Activated naive CD8-positive, alpha-beta T cell treated with anti-CD3 and anti-CD28 coated beads, Interleukin-2, amount 50 U/mL, for 24 hours (primary cell): ENCODE results near the gene TAF3.

Experiments
- ATAC-seq: fragments of 150-1000 bp; cut with Tn5 transposase; one replicate; pipeline ENCODE4 v1.10.0; 2021
- DNase-seq: peaks from one replicate; pipeline ENCODE4 v3.0.0; 2021
- H3K27ac Mint-ChIP-seq: one replicate; pipeline ENCODE4 v1.8.0; 2021; ENCODE audit warnings: mild to moderate bottlenecking, mixed read lengths
- H3K27me3 Mint-ChIP-seq: one replicate; pipeline ENCODE4 v1.8.0; 2021; ENCODE audit warnings: mixed read lengths
- H3K36me3 Mint-ChIP-seq: one replicate; pipeline ENCODE4 v1.8.0; 2021; ENCODE audit warnings: low read depth, mixed read lengths
- H3K4me1 Mint-ChIP-seq: one replicate; pipeline ENCODE4 v1.8.0; 2021; ENCODE audit warnings: mixed read lengths
- H3K4me3 Mint-ChIP-seq: one replicate; pipeline ENCODE4 v1.8.0; 2021; ENCODE audit warnings: mild to moderate bottlenecking, moderate library complexity, mixed read lengths
- H3K9me3 Mint-ChIP-seq: one replicate; pipeline ENCODE4 v1.8.0; 2021; ENCODE audit warnings: mixed read lengths

TAF3 gene

GRCh38 chr10:7832060-7832459, 13.8 kb downstream of the TAF3 start:
- Mint-ChIP-seq H3K4me3 (no peak overlapping the region), H3K9me3 (no peaks in the 10 kb centered on the region), H3K27ac (no peak overlapping the region), H3K27me3 (no peaks in the 10 kb centered on the region), H3K36me3 (peaks cover 31% of the 10 kb centered on the region), H3K4me1 (peaks cover 25% of the 10 kb centered on the region)
- no peak for DNase-seq
- no peak for ATAC-seq

- H3K9me3 Mint-ChIP-seq, result no peaks in the 10 kb centered on the region
- DNase-seq (no peak), ATAC-seq (no peak)
- H3K27me3 Mint-ChIP-seq, result no peaks in the 10 kb centered on the region
- H3K4me1 Mint-ChIP-seq, result peaks cover 21% of the 10 kb centered on the region
- no peak overlapping the region for H3K4me3 Mint-ChIP-seq
- H3K27ac Mint-ChIP-seq, result no peak overlapping the region
- peaks cover 31% of the 10 kb centered on the region for H3K36me3 Mint-ChIP-seq
Observed at GRCh38 chr10:7833210-7833609, 14.9 kb downstream of the TAF3 start.

DNA sequence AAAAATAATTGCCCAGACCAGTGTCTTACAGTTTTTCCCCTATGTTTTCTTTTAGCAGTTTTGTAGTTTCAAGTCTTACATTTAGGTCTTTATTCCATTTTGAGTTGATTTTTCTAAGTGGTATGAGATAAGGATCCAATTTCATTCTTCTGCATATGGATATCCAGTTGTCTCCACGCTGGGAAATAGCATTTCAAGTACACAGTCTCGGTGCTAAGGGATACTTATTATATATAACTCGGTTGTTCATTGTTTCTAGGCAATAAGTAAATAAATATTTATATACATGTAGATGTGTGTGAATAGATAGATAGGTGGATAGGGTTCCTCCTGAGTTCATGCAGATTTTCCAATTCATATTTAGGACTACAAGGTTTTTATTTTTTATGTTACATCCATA, 16.0 kb downstream of the TAF3 start:
- no peak overlapping the region for H3K4me3 Mint-ChIP-seq
- no peaks in the 10 kb centered on the region for H3K27me3 Mint-ChIP-seq
- no peaks in the 10 kb centered on the region for H3K9me3 Mint-ChIP-seq
- peaks cover 29% of the 10 kb centered on the region for H3K36me3 Mint-ChIP-seq
- H3K4me1 Mint-ChIP-seq, result peaks cover 20% of the 10 kb centered on the region
- no peak overlapping the region for H3K27ac Mint-ChIP-seq
- ATAC-seq (no peak), DNase-seq (no peak)

GRCh38 chr10:7836571-7836970, 18.3 kb downstream of the TAF3 start:
- DNase-seq (no peak), ATAC-seq (no peak)
- Mint-ChIP-seq H3K9me3 (no peaks in the 10 kb centered on the region), H3K27ac (no peak overlapping the region), H3K27me3 (no peaks in the 10 kb centered on the region), H3K36me3 (peaks cover 29% of the 10 kb centered on the region), H3K4me3 (no peak overlapping the region), H3K4me1 (peaks cover 12% of the 10 kb centered on the region)

DNA sequence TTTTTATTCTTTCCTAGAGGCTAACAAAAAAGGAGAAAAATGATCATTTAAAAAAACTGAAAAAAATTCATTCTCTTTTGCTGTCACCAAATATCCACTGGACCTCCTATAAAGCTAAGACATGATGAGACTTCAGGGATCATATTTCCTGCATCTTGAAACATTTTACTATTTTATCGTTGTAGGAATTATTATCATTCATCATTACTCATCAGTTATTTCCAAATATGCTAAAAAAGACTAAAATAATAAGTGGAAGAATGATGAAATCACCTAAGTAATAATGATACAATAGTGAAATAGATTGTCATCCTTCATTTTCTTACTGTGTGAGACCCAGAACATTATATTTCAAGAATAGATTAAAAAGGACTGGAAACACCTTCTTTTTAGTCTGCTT, 28.3 kb downstream of the TAF3 start:
- DNase-seq, result no peak
- H3K4me3 Mint-ChIP-seq, result no peak overlapping the region
- H3K9me3 Mint-ChIP-seq, result no peaks in the 10 kb centered on the region
- H3K27ac Mint-ChIP-seq, result no peak overlapping the region
- ATAC-seq, result no peak
- H3K4me1 Mint-ChIP-seq, result peaks cover 2% of the 10 kb centered on the region
- no peaks in the 10 kb centered on the region for H3K27me3 Mint-ChIP-seq
- H3K36me3 Mint-ChIP-seq, result peaks cover 12% of the 10 kb centered on the region

DNA sequence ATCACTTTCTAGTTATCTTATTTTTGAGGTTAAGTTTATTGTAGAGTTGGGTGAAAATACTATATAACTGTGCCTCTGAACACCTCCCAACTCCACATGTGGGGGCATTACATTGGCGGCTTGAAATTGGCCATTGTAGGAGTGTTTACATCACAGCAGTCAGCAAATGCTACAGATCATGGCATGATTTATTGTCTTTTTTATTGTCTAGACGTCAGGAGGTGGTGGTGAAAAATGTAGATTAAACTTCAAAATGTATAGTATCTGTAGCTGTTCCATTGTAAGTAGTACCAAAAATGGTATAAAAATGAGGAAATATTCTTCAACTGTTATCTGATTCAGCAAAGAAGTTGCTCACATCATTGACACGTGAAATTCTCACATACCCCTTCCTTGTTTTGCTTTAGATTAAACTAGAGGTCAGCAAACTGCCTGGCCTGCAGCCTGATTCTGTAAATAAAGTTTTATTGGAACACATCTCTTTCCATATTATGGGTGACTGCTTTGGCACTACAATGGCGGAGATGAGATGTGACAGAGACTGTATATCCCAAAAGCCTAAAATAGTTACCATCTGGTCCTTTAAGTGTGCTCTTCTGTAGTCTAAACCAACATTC, 35.0 kb downstream of the TAF3 start:
- no peaks in the 10 kb centered on the region for H3K27me3 Mint-ChIP-seq
- ATAC-seq (no peak), DNase-seq (no peak)
- peaks cover 15% of the 10 kb centered on the region for H3K36me3 Mint-ChIP-seq
- peaks cover 2% of the 10 kb centered on the region for H3K9me3 Mint-ChIP-seq
- peaks cover 10% of the 10 kb centered on the region for H3K4me1 Mint-ChIP-seq
- no peak overlapping the region for H3K27ac Mint-ChIP-seq
- no peak overlapping the region for H3K4me3 Mint-ChIP-seq

GRCh38 chr10:7853890-7854289, 35.6 kb downstream of the TAF3 start:
- no peak for DNase-seq
- Mint-ChIP-seq H3K36me3 (peaks cover 19% of the 10 kb centered on the region), H3K27ac (no peak overlapping the region), H3K27me3 (no peaks in the 10 kb centered on the region), H3K9me3 (peaks cover 7% of the 10 kb centered on the region), H3K4me1 (peaks cover 10% of the 10 kb centered on the region), H3K4me3 (no peak overlapping the region)
- no peak for ATAC-seq

DNA sequence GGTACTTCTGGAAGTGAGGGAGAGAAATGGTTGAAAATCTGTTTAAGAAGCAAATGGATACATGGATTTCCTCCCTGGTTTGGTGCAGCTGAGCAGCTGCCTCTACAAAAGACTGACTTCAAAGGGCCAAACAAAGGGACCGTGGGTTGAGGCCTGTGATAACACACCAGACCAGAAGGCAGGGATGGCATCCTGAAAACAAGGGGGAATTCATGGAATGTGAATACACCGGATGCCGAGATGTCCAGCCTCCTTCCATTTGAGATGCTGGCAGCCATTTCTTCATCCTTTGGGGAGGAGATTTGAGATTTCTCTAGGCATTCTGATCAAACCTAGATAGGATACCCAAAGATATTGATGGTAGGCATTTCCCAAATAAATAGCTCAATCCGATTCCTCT, 36.9 kb downstream of the TAF3 start:
- DNase-seq (no peak), ATAC-seq (no peak)
- peaks cover 8% of the 10 kb centered on the region for H3K4me1 Mint-ChIP-seq
- H3K9me3 Mint-ChIP-seq, result peaks cover 12% of the 10 kb centered on the region
- no peak overlapping the region for H3K4me3 Mint-ChIP-seq
- H3K27ac Mint-ChIP-seq, result no peak overlapping the region
- H3K36me3 Mint-ChIP-seq, result peaks cover 25% of the 10 kb centered on the region
- no peaks in the 10 kb centered on the region for H3K27me3 Mint-ChIP-seq

GRCh38 chr10:7856678-7857077, 38.4 kb downstream of the TAF3 start:
- no peak overlapping the region for H3K27ac Mint-ChIP-seq

DNA sequence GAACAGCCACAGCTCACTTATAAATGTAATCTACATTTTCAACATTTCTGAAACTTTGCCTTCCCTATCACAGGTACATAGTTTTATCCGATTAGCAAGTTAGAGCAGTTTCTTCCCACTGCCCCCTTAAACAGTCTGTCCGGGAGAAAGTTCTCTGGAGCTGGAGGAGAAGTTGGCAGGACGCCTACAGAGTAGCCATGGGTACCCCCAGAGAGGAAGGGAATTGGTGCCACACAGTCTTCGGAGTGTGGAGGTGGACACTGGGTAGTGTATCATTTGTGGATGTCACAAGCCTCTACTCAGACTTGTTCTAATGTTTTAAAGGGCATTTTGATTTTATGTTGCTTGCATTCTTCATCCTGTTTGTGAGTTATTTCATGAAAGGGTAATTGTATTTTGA, 39.0 kb downstream of the TAF3 start:
- peaks cover 7% of the 10 kb centered on the region for H3K4me1 Mint-ChIP-seq
- peaks cover 21% of the 10 kb centered on the region for H3K9me3 Mint-ChIP-seq
- H3K27me3 Mint-ChIP-seq, result no peaks in the 10 kb centered on the region
- peaks cover 33% of the 10 kb centered on the region for H3K36me3 Mint-ChIP-seq
- no peak for ATAC-seq
- no peak overlapping the region for H3K27ac Mint-ChIP-seq
- no peak overlapping the region for H3K4me3 Mint-ChIP-seq
- no peak for DNase-seq

More at GRCh38 chr10:7856678-7857077, 38.4 kb downstream of the TAF3 start:
- DNase-seq, result no peak
- H3K27me3 Mint-ChIP-seq, result no peaks in the 10 kb centered on the region
- no peak for ATAC-seq
- peaks cover 16% of the 10 kb centered on the region for H3K9me3 Mint-ChIP-seq
- peaks cover 33% of the 10 kb centered on the region for H3K36me3 Mint-ChIP-seq
- no peak overlapping the region for H3K4me3 Mint-ChIP-seq
- peaks cover 8% of the 10 kb centered on the region for H3K4me1 Mint-ChIP-seq

DNA sequence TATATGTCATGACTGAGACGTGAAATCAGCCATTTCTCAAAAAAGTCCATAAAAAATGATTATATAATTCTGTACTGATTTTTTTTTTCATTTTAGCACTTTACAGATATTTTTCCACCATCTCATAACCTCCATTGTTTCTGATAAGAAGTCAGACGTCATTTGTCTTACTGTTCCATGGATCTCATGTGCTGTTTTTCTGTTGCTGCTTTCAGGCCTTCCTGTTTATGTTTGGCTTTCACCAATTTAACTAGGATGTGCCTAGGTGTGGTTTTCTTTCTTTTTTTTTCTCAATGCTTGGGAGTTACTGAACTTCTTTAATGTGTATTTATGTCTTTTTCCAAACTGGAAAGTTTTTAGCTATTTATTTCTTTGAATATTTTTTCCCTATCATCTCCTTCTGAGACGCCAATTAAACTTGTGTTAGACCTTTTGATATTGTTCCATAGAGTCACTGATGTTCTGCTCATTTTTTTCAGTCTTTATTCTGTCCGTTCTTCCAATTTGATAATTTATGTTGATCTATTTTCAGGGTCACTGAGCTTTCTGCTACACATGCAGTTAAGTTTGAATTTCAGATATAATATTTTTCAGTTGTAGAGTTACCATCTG, 43.3 kb downstream of the TAF3 start:
- no peaks in the 10 kb centered on the region for H3K27me3 Mint-ChIP-seq
- peaks cover 38% of the 10 kb centered on the region for H3K36me3 Mint-ChIP-seq
- H3K4me3 Mint-ChIP-seq, result no peak overlapping the region

GRCh38 chr10:7862121-7862514, 43.8 kb downstream of the TAF3 start:
- Mint-ChIP-seq H3K36me3 (peaks cover 38% of the 10 kb centered on the region), H3K27ac (no peak overlapping the region), H3K4me3 (no peak overlapping the region), H3K9me3 (peaks cover 32% of the 10 kb centered on the region), H3K4me1 (peaks cover 7% of the 10 kb centered on the region), H3K27me3 (no peaks in the 10 kb centered on the region)
- ATAC-seq, result no peak
- no peak for DNase-seq

More for the DNA sequence above, 43.3 kb downstream of the TAF3 start:
- ATAC-seq (no peak), DNase-seq (no peak)
- Mint-ChIP-seq H3K4me1 (peaks cover 10% of the 10 kb centered on the region), H3K9me3 (peaks cover 32% of the 10 kb centered on the region), H3K27ac (no peak overlapping the region)

DNA sequence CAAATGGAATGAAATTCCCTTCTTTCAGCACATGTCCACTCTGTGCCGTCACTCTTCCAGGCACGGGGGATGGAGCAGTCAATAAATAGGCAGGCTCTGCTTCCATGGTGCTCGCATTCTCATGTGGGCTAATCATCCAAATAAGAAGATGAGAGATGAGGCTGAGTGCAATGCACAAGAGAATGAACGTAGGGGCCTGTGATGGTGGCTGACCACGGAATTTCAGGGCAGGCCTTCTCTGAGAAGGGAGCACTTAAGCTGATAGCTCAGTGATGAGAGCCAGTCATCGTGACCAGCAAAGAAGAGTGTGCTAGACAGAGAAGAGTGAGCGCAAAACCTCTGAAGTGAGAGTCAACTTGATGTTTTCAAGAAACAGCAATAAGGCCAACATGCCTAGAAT, 47.9 kb downstream of the TAF3 start:
- no peak for ATAC-seq
- peaks cover 20% of the 10 kb centered on the region for H3K36me3 Mint-ChIP-seq
- no peak overlapping the region for H3K27ac Mint-ChIP-seq
- peaks cover 11% of the 10 kb centered on the region for H3K4me1 Mint-ChIP-seq
- H3K27me3 Mint-ChIP-seq, result no peaks in the 10 kb centered on the region
- H3K4me3 Mint-ChIP-seq, result no peak overlapping the region
- no peak for DNase-seq
- peaks cover 20% of the 10 kb centered on the region for H3K9me3 Mint-ChIP-seq

DNA sequence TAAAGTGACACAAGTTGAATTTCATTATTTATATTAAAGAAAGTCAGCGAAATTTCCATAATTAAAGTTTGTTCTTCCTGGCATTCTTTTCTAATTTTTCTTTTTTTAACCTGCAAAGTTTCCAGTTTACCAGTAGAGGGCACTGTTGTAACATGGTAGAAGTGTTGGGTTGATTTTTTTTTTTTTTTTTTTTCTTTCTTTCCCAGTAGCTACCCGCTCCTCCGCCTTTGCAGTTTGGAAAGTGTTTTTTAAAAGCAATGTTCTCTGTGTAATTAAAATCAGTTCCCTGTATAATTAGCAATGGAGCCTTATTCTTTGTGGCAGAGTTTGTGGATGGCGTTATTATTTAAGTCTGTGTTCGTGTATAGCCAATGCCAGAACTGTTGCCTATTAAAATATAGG, 53.7 kb downstream of the TAF3 start:
- Mint-ChIP-seq H3K9me3 (no peaks in the 10 kb centered on the region), H3K27me3 (no peaks in the 10 kb centered on the region), H3K4me1 (peaks cover 20% of the 10 kb centered on the region), H3K27ac (no peak overlapping the region), H3K4me3 (peak overlapping the region; percentile 65), H3K36me3 (no peaks in the 10 kb centered on the region)
- no peak for DNase-seq
- no peak for ATAC-seq

DNA sequence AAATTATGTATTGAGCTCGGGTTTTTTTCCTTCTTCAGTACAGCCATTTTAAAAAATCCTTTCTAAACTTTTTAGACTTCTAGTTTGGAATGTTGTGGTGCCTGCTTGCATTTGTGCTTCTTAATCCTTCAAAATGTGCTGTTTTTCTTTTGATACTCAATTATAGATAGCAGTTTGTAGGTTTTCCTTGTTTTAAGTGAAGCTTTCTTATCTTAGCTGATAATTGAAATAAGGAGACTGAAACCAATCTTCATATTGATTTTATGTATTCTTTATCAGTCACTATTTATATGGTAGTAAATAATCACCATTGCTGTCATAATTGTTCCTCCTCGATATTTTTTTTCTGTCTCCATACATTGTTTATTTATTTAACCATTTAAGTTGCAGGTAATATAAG, 56.6 kb downstream of the TAF3 start:
- no peak overlapping the region for H3K27ac Mint-ChIP-seq
- H3K4me1 Mint-ChIP-seq, result peaks cover 12% of the 10 kb centered on the region
- no peak overlapping the region for H3K4me3 Mint-ChIP-seq
- no peaks in the 10 kb centered on the region for H3K27me3 Mint-ChIP-seq
- ATAC-seq (no peak), DNase-seq (no peak)
- no peaks in the 10 kb centered on the region for H3K9me3 Mint-ChIP-seq
- no peaks in the 10 kb centered on the region for H3K36me3 Mint-ChIP-seq
